Mesenchymal stem cell (in vitro differentiated cells and primary cell): ENCODE results near the gene GOLGA6L10.
A peak's percentile ranks its signal among the peaks of the same experiment; 100 is the strongest.
"Not testable (repeated sequence)": the region's sequence is repeated elsewhere in the genome, so short reads cannot be mapped to it uniquely, and the experiment has no call there.

Experiments
- DNase-seq: peaks from one replicate; pipeline ENCODE4 v3.0.0-alpha.2; 2013
- H2AFZ ChIP-seq: one replicate; pipeline ENCODE4 v1.6.1; 2013; ENCODE audit warnings: low read depth, mild to moderate bottlenecking, control low read depth, inconsistent platforms, low read length, moderate library complexity
- H2AK5ac ChIP-seq: 2 replicates; pipeline ENCODE4 v1.6.1; 2013; ENCODE audit warnings: low read length, moderate library complexity, mild to moderate bottlenecking, inconsistent platforms; ENCODE audit not compliant: severe bottlenecking
- H2BK120ac ChIP-seq: one replicate; pipeline ENCODE4 v1.6.1; 2013; ENCODE audit warnings: low read depth, mild to moderate bottlenecking, inconsistent platforms, low read length, moderate library complexity
- H2BK12ac ChIP-seq, 2 experiments: one replicate each; pipeline ENCODE4 v1.6.1; 2013; ENCODE audit warnings: inconsistent platforms in 2 of 2, low read length in 2 of 2, mild to moderate bottlenecking in 2 of 2, moderate library complexity in 2 of 2, control low read depth in 1 of 2
- H2BK15ac ChIP-seq: one replicate; pipeline ENCODE4 v1.6.1; 2013; ENCODE audit warnings: mild to moderate bottlenecking, low read depth, inconsistent platforms; ENCODE audit not compliant: poor library complexity, severe bottlenecking
- H2BK5ac ChIP-seq: 2 replicates; pipeline ENCODE4 v1.6.1; 2013; ENCODE audit warnings: low read depth, mild to moderate bottlenecking, low read length, control low read depth, inconsistent platforms; ENCODE audit not compliant: poor library complexity, severe bottlenecking
- H3K14ac ChIP-seq, 2 experiments: one replicate each; pipeline ENCODE4 v1.6.1; 2013; ENCODE audit warnings: inconsistent platforms in 2 of 2, low read length in 2 of 2, control low read depth in 1 of 2, mild to moderate bottlenecking in 1 of 2, moderate library complexity in 1 of 2
- H3K18ac ChIP-seq, 2 experiments: one replicate each; pipeline ENCODE4 v1.6.1; 2013; ENCODE audit warnings: inconsistent platforms in 2 of 2, low read length in 2 of 2, control low read depth in 1 of 2, low read depth in 1 of 2, mild to moderate bottlenecking in 1 of 2
- H3K23ac ChIP-seq, 2 experiments: one replicate each; pipeline ENCODE4 v1.6.1; 2013; ENCODE audit warnings: inconsistent platforms in 2 of 2, low read length in 2 of 2, mild to moderate bottlenecking in 2 of 2, moderate library complexity in 2 of 2, control low read depth in 1 of 2
- H3K27ac ChIP-seq: 2 replicates; pipeline ENCODE4 v1.5.1; 2013; ENCODE audit warnings: mild to moderate bottlenecking, moderate library complexity, low read length, control low read depth, inconsistent platforms; ENCODE audit not compliant: poor library complexity, severe bottlenecking
- H3K27me3 ChIP-seq, 2 experiments: 2 replicates each; pipeline versions ENCODE4 v1.6.1 to v1.7.0; 2013; ENCODE audit warnings: low read length in 2 of 2, mild to moderate bottlenecking in 2 of 2, moderate library complexity in 2 of 2, control low read depth in 1 of 2, inconsistent platforms in 1 of 2; ENCODE audit not compliant: control insufficient read depth in 1 of 2, insufficient read depth in 1 of 2
- H3K36me3 ChIP-seq, 2 experiments: 2 replicates each; pipeline versions ENCODE4 v1.6.1 to v1.7.0; 2013; ENCODE audit warnings: low read length in 2 of 2, control low read depth in 1 of 2, inconsistent platforms in 1 of 2, low read depth in 1 of 2, mild to moderate bottlenecking in 1 of 2; ENCODE audit not compliant: insufficient read depth in 2 of 2, control insufficient read depth in 1 of 2
- H3K4ac ChIP-seq, 2 experiments: one replicate each; pipeline ENCODE4 v1.6.1; 2013; ENCODE audit warnings: inconsistent platforms in 2 of 2, low read length in 2 of 2, mild to moderate bottlenecking in 2 of 2, moderate library complexity in 2 of 2, control low read depth in 1 of 2, low read depth in 1 of 2
- H3K4me1 ChIP-seq: 2 replicates; pipeline ENCODE4 v1.6.1; 2013; ENCODE audit warnings: low read depth, low read length, control low read depth; ENCODE audit not compliant: control insufficient read depth, insufficient read depth
- H3K4me2 ChIP-seq: 2 replicates; pipeline ENCODE4 v1.6.1; 2013; ENCODE audit warnings: low read length, mild to moderate bottlenecking, inconsistent platforms; ENCODE audit not compliant: poor library complexity, severe bottlenecking
- H3K4me3 ChIP-seq, 2 experiments: 2 replicates each; pipeline versions ENCODE4 v1.5.1 to v1.7.0; 2013; ENCODE audit warnings: low read length in 2 of 2, mild to moderate bottlenecking in 2 of 2, control low read depth in 1 of 2, low read depth in 1 of 2; ENCODE audit not compliant: insufficient read depth in 1 of 2
- H3K79me1 ChIP-seq: replicated peaks from 2 replicates; pipeline ENCODE4 v1.6.1; 2013; ENCODE audit warnings: mild to moderate bottlenecking, control low read depth, low read length, inconsistent platforms; ENCODE audit not compliant: poor library complexity, severe bottlenecking
- H3K9ac ChIP-seq: 2 replicates; pipeline ENCODE4 v1.7.0; 2013; ENCODE audit warnings: mild to moderate bottlenecking, low read length, moderate library complexity
- H3K9me3 ChIP-seq: 2 replicates; pipeline ENCODE4 v1.7.0; 2013; ENCODE audit warnings: mild to moderate bottlenecking, low read length; ENCODE audit not compliant: control insufficient read depth
- H4K8ac ChIP-seq: one replicate; pipeline ENCODE4 v1.6.1; 2013; ENCODE audit warnings: inconsistent platforms, mild to moderate bottlenecking, low read length, moderate library complexity
- H4K91ac ChIP-seq: one replicate; pipeline ENCODE4 v1.6.1; 2013; ENCODE audit warnings: mild to moderate bottlenecking, low read length, inconsistent platforms
- WGBS: methylation state at CpG from one replicate; pipeline ENCODE4 v1.1.7; 2013; ENCODE audit warnings: mixed read lengths; 5-methylcytosine and 5-hydroxymethylcytosine counted together

The GOLGA6L10 gene

GRCh38 chr15:82312586-82313349 lies 36.5 kb downstream of the GOLGA6L10 start:
- no peak overlapping the region for H3K18ac ChIP-seq
- no peak overlapping the region for H2AFZ ChIP-seq
- no peak overlapping the region for H2AK5ac ChIP-seq
- H4K8ac ChIP-seq, result no peak overlapping the region
- no peak overlapping the region for H3K14ac ChIP-seq
- peaks cover 8 to 29% of the 10 kb centered on the region in 2 experiments for H3K27me3 ChIP-seq
- no peak overlapping the region for H3K27ac ChIP-seq
- 27% methylated on average over 8 of the region's 8 CpGs for WGBS
- no peak overlapping the region for H2BK12ac ChIP-seq
- no peak overlapping the region for H3K23ac ChIP-seq
- no peak overlapping the region for H2BK120ac ChIP-seq
- peaks cover 3% of the 10 kb centered on the region for H3K9me3 ChIP-seq
- DNase-seq, result peak; percentile 80
- peaks cover 4% of the 10 kb centered on the region for H3K4me1 ChIP-seq
- H4K91ac ChIP-seq, result no peak overlapping the region
- no peak overlapping the region for H3K4me2 ChIP-seq
- H3K4ac ChIP-seq, result no peak overlapping the region
- no peaks in the 10 kb centered on the region for H3K36me3 ChIP-seq
- H2BK5ac ChIP-seq, result no peak overlapping the region
- H3K4me3 ChIP-seq, result no peak overlapping the region
- no peak overlapping the region for H2BK15ac ChIP-seq
- H3K9ac ChIP-seq, result no peak overlapping the region
- H3K79me1 ChIP-seq, result no peaks in the 10 kb centered on the region

- H3K27me3 ChIP-seq, result peaks cover 8 to 41% of the 10 kb centered on the region in 2 experiments
- not testable (repeated sequence) for H2BK5ac ChIP-seq, H3K36me3 ChIP-seq, H3K9me3 ChIP-seq, H4K91ac ChIP-seq, H3K18ac ChIP-seq, H3K23ac ChIP-seq, H2BK12ac ChIP-seq, H2AK5ac ChIP-seq, H4K8ac ChIP-seq, H2AFZ ChIP-seq, H3K4me1 ChIP-seq, H3K79me1 ChIP-seq, H3K14ac ChIP-seq, H3K4me2 ChIP-seq, DNase-seq, H3K27ac ChIP-seq, H2BK120ac ChIP-seq, H3K4me3 ChIP-seq, H3K4ac ChIP-seq, H3K9ac ChIP-seq, H2BK15ac ChIP-seq
- 100% methylated on average over 4 of the region's 5 CpGs for WGBS
These were observed 38.0 kb downstream of the GOLGA6L10 start for GRCh38 chr15:82311321-82311720.

GRCh38 chr15:82309802-82310201 lies 39.5 kb downstream of the GOLGA6L10 start:
- H3K36me3 ChIP-seq, result no peaks in the 10 kb centered on the region
- H3K79me1 ChIP-seq, result no peaks in the 10 kb centered on the region
- peaks cover 3% of the 10 kb centered on the region for H3K4me1 ChIP-seq
- 86% methylated on average over 1 of the region's 2 CpGs for WGBS
- H2BK12ac ChIP-seq, result no peak overlapping the region
- H2AK5ac ChIP-seq, result no peak overlapping the region
- no peak overlapping the region for H2BK5ac ChIP-seq
- no peak overlapping the region for H2AFZ ChIP-seq
- H3K14ac ChIP-seq, result no peak overlapping the region
- no peak overlapping the region for H3K4ac ChIP-seq
- no peak overlapping the region for H3K4me3 ChIP-seq
- H3K9ac ChIP-seq, result no peak overlapping the region
- DNase-seq, result no peak
- peaks cover 3% of the 10 kb centered on the region for H3K9me3 ChIP-seq
- H3K4me2 ChIP-seq, result no peak overlapping the region
- no peak overlapping the region for H2BK120ac ChIP-seq
- no peak overlapping the region for H4K8ac ChIP-seq
- no peak overlapping the region for H3K23ac ChIP-seq
- H2BK15ac ChIP-seq, result no peak overlapping the region
- H3K27me3 ChIP-seq, result peaks cover 4 to 32% of the 10 kb centered on the region in 2 experiments
- H3K27ac ChIP-seq, result no peak overlapping the region
- H3K18ac ChIP-seq, result no peak overlapping the region
- H4K91ac ChIP-seq, result no peak overlapping the region

- H3K27ac ChIP-seq, result no peak overlapping the region
- no peak overlapping the region for H4K8ac ChIP-seq
- H3K14ac ChIP-seq, result no peak overlapping the region
- H4K91ac ChIP-seq, result no peak overlapping the region
- H3K4ac ChIP-seq, result no peak overlapping the region
- peaks cover 0 to 46% of the 10 kb centered on the region in 2 experiments for H3K27me3 ChIP-seq
- H3K4me3 ChIP-seq, result no peak overlapping the region
- H3K9ac ChIP-seq, result no peak overlapping the region
- H3K4me1 ChIP-seq, result no peaks in the 10 kb centered on the region
- no peaks in the 10 kb centered on the region for H3K36me3 ChIP-seq
- H3K23ac ChIP-seq, result no peak overlapping the region
- no peak overlapping the region for H2BK120ac ChIP-seq
- no peak overlapping the region for H2BK5ac ChIP-seq
- no peak overlapping the region for H2BK15ac ChIP-seq
- no peak overlapping the region for H2AK5ac ChIP-seq
- no peak overlapping the region for H2BK12ac ChIP-seq
- WGBS, result 88% methylated on average over 8 of the region's 8 CpGs
- no peaks in the 10 kb centered on the region for H3K79me1 ChIP-seq
- no peak overlapping the region for H3K18ac ChIP-seq
- DNase-seq, result no peak
- H2AFZ ChIP-seq, result no peak overlapping the region
- H3K9me3 ChIP-seq, result peaks cover 3% of the 10 kb centered on the region
- no peak overlapping the region for H3K4me2 ChIP-seq
These were observed 41.6 kb downstream of the GOLGA6L10 start for GRCh38 chr15:82307714-82308081.
